GM10266 (cell line): Measurements from ENCODE around the gene MCU.

Source experiments
- DNase-seq: peaks from one replicate; pipeline ENCODE4 v3.0.0; 2012; ENCODE audit errors: extremely low spot score
- TF ChIP-seq, protein P1 (sequence below): IDR thresholded peaks from 2 replicates; pipeline ENCODE4 v1.5.1; 2012; ENCODE audit warnings: mild to moderate bottlenecking, low read depth; ENCODE audit not compliant: control insufficient read depth, insufficient read depth; ENCODE audit errors: missing control alignments

MCU gene

DNA sequence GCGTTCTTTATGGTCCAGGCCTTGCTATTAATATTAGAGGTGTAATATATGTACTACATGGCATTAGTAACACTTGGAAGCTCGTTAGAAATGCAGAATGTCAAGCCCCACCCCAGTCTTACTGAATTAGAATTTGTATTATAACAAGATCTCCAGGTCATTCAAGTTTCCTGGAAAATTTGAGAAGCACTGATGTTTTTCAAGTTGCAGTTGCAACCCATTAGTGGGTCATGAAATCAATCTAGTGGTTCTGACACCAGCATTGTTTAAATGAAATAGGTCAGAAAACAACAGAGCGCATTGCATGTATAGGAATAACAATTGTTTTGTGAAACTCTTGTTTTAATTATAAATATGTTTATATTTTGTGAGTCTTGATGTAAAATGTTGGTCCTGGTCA lies 37.2 kb upstream of the MCU start:
- TF ChIP-seq, protein P1, sequence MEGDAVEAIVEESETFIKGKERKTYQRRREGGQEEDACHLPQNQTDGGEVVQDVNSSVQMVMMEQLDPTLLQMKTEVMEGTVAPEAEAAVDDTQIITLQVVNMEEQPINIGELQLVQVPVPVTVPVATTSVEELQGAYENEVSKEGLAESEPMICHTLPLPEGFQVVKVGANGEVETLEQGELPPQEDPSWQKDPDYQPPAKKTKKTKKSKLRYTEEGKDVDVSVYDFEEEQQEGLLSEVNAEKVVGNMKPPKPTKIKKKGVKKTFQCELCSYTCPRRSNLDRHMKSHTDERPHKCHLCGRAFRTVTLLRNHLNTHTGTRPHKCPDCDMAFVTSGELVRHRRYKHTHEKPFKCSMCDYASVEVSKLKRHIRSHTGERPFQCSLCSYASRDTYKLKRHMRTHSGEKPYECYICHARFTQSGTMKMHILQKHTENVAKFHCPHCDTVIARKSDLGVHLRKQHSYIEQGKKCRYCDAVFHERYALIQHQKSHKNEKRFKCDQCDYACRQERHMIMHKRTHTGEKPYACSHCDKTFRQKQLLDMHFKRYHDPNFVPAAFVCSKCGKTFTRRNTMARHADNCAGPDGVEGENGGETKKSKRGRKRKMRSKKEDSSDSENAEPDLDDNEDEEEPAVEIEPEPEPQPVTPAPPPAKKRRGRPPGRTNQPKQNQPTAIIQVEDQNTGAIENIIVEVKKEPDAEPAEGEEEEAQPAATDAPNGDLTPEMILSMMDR, result no peak
- DNase-seq, result no peak

DNA sequence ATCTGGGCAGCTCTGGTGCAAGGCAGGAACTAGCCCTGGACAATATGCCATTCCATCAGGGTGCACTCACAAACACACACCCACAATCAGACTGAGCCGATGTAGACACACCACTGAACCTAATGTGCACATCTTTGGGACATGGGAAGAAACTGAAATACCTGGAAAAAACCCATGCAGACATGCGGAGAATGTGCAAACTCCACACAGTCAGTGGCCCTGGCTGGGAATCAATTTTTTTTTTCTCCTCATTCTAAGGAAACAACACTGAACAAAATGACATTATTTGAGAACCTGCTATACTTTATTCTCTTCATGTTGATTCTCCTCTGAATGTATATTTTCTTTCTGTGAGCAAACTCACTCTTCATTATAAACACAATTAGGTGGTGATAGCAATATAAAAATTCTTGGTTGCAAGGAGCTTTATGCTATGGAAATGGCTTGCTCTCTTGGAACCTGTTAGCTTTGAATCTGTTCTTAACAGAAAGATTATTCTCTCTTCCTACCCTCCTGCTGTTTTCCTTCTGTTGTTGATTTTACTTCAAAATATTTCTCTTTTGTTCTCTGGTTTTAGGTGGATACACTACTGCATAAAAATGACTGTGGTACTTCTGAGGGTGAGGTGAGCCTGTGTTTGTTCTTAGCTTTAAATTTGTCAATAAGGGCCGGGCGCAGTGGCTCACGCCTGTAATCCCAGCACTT lies 33.1 kb upstream of the MCU start:
- TF ChIP-seq, protein P1, result no peak
- DNase-seq, result no peak

DNA sequence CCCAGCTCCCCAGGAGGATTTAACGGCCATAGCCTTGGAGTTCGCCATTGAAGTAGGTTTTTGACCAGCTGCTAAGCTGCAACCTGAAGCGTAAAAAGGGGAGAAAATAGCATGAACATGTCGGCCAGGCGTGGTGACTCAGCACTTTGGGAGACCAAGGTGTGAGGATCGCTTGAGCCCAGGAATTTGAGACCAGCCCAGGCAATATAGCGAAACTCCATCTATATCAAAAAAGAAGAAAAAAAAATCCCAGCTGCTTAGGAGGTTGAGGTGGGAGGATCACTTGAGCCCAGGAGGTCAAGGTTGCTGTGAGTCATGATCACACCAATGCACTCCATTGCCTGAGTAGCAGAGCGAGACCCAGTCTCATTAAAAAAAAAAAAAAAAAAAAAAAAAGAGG lies 32.2 kb upstream of the MCU start:
- TF ChIP-seq, protein P1, result no peak
- DNase-seq, result no peak

DNA sequence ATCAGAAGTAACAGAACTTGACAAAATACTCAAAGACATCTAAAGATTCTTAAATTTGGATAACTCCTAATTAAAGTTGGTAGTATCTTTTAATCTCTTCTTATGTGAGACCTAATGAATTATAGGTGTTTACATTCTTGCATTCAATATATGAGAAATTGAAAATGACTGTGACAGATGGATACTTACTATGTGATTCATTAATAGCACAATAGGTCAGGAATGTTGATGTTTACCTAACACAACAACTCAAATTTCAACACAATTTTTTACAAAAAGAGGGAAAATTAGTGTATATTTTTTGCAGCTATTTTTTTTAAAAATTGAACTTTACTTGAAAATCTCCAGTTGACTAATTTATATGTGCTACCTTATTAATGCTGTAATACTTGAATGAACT lies 31.7 kb upstream of the MCU start:
- no peak for DNase-seq
- TF ChIP-seq, protein P1, result no peak

DNA sequence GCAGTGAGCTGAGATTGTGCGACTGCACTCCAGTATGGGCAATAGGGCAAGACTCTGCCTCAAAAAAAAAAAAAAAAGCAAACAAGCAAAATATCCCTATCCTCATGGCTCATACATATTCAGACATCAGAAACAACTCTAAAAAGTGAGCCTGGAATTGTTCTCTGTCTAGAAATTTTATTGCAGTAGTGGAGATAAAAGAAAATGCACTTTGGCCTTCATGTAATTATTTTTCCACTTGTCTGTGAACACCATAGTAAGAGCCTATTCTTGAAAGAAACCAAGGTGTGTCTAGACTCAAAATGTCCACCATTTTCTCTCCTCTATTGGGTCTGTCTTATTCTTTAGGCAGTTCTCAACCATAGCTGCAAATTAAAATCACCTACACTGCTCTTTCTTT lies 30.5 kb upstream of the MCU start:
- TF ChIP-seq, protein P1, result no peak

DNA sequence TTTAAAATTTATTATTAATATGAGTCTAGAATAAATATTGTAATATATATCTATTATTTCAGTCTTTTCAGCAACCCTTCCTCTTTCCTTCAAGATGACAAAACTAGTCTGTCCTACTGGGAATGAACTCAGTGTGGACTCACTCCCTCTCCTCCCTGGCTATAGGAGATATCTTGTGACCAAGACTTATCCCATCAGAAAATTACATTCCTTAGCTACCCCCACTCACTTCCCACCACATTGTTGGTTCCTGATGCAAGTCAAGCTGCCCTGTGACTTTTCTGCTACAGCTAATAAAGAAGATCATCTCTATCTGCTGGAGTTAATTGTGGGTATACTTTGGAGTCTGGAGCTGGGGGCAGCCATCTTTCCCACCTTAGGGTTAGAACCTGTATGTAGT lies 28.0 kb upstream of the MCU start:
- TF ChIP-seq, protein P1, result no peak
- no peak for DNase-seq

More for the DNA sequence above, 30.5 kb upstream of the MCU start:
- no peak for DNase-seq

DNA sequence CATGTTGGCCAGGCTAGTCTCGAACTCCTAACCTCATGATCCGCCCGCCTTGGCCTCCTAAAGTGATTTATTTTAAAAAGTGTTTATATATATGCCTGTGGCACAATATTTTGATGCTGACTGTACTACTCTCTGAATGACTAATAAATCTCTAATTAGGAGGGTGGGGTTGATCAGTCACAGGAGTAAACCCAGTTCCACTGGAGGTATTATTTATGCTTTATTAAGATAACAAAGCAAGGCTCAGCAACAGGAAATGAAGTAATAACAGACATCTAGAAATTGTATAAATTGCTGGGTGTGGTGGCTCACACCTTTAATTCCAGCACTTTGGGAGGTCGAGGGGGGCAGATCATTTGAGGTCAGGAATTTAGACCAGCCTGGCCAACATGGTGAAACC lies 26.0 kb upstream of the MCU start:
- no peak for DNase-seq
- TF ChIP-seq, protein P1, result no peak
